Measurements from ENCODE around the gene NDUFA8.

The NDUFA8 gene

DNA sequence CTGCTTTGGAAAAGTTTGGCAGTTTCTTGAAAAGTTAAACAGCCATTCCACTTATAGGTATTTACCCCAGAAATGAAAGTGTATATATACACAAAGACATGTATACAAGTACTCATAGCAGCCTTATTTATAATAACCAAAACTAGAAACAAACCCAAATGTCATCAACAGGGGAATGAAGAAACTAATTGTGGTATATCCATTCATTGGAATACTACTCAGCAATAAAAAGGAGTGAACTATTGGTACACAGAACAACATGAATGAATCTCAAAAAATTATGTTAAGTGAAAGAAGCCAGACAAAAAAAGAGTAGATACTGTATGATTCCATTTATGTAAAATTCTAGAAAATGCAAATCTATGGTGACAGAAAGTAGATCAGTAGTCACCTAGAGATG lies 2.8 kb upstream of the NDUFA8 start:
- no peak overlapping the region for H3K27ac ChIP-seq
- ChIA-PET CTCF (no interaction called here), POLR2A (ENCODE audit: low non-redundant PET) (no interaction called here)
- DNase-seq (ENCODE audit: low spot score), result no peak
- TF ChIP-seq, protein P1, sequence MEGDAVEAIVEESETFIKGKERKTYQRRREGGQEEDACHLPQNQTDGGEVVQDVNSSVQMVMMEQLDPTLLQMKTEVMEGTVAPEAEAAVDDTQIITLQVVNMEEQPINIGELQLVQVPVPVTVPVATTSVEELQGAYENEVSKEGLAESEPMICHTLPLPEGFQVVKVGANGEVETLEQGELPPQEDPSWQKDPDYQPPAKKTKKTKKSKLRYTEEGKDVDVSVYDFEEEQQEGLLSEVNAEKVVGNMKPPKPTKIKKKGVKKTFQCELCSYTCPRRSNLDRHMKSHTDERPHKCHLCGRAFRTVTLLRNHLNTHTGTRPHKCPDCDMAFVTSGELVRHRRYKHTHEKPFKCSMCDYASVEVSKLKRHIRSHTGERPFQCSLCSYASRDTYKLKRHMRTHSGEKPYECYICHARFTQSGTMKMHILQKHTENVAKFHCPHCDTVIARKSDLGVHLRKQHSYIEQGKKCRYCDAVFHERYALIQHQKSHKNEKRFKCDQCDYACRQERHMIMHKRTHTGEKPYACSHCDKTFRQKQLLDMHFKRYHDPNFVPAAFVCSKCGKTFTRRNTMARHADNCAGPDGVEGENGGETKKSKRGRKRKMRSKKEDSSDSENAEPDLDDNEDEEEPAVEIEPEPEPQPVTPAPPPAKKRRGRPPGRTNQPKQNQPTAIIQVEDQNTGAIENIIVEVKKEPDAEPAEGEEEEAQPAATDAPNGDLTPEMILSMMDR (conservative IDR thresholded peaks at IDR 0.05; ENCODE audit: low read depth), result no peak

DNA sequence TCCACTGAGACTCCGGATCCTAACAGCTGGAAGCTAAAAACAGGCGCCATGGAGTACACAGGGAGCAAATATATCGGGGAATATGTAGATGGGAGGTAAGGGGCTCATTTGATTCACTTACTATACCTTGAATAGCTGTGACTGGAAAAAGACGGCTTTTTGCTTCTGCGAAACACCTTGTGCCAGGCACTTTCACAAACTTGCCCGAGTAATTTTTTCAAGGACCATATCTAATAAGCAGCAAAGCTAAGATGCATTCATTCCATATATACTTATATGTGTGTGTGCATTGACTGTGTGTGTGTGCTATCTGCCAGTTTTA lies 307 bp upstream of the NDUFA8 start:
- POLR2A ChIA-PET (ENCODE audit: low non-redundant PET), result no interaction called here
- TF ChIP-seq, protein P1 (conservative IDR thresholded peaks at IDR 0.05; ENCODE audit: low read depth), result no peak
- CTCF ChIA-PET, result interaction anchor here (0.5 to 1.6 kb wide), 5 partner anchors 15 to 61 kb away, joined by 3 to 6 read pairs (median 3); no protein-coding TSS in a partner anchor
- no peak overlapping the region; the same call in 1 of the 2 replicates for H3K27ac ChIP-seq
- DNase-seq (ENCODE audit: low spot score), result no peak

DNA sequence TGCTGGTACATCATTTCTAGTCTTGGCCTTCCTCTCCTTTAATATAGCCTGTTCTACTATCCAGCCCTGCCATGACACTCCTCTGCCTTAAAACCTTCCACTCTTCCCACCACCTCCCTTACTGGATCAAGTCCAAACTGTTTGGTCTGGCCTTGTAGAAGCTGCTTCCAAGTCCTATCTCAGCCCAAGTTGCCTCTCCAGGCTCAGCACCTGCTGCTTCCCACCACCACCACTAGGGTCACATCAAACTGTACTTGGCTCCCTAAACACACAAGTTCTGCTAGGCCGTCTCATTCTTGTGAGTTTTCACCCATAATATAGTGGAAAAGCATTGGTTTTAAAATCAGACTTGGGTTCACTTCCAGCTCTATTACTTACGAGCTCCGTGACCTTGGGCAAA lies 1.4 kb downstream of the NDUFA8 start:
- TF ChIP-seq, protein P1 (conservative IDR thresholded peaks at IDR 0.05; ENCODE audit: low read depth), result peak; percentile 53
- H3K27ac ChIP-seq, result no peak overlapping the region
- DNase-seq (ENCODE audit: low spot score), result peak; percentile 69
- ChIA-PET POLR2A (ENCODE audit: low non-redundant PET) (no interaction called here), CTCF (interaction anchor here (0.6 to 1.4 kb wide), 8 partner anchors 12 to 656 kb away, joined by 3 to 8 read pairs (median 4); no protein-coding TSS in a partner anchor)

DNA sequence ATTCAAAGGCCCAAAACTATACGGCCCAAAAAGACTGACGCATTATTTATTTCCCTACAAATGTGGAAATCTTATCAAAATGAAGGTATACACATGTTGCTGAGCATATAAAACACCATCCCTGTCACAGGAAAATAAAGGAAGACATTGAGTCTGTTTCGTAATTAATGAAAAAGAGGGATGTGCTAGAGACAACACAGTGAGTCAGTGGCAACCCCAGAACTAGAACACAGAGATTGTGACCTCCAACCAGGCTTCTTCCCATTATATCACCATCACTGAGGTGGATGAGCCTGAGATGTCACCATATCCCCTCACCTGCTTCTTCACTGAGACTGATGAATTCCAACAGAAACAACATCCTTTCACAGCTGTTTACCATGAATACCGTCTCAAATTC lies 3.8 kb downstream of the NDUFA8 start:
- TF ChIP-seq, protein P1 (conservative IDR thresholded peaks at IDR 0.05; ENCODE audit: low read depth), result no peak
- ChIA-PET POLR2A (ENCODE audit: low non-redundant PET) (no interaction called here), CTCF (interaction anchor here (0.6 to 1.0 kb wide), 2 partner anchors 33 to 46 kb away, joined by 3 read pairs; no protein-coding TSS in a partner anchor)
- DNase-seq (ENCODE audit: low spot score), result no peak
- no peak overlapping the region for H3K27ac ChIP-seq

DNA sequence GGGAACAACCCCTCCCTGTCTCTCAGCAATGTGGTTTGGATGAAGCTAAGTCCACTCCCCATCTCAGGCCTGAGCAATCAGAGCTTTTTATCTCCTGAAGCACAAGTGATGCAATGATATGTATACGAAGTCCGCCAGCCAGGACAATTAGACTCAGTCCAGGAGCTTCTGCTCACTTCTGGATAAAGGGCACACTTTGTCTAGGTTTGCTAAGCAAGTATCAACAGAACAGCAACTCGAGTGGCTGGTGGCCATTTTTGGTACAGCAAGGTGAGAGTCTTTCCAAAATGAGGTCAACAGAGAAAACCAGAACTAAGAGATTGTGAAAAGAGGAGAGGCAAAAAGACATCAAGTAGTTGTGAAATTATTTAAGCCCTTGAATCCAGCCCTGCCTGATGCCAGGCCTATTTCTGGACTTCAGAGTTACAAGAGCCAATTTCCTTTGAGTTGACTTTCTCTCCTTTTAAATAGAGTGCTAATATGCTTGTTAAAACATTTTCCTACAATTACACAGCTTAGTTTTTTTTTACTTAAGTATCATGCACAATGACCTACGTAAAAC lies 8.2 kb downstream of the NDUFA8 start:
- no peak overlapping the region for H3K27ac ChIP-seq
- DNase-seq (ENCODE audit: low spot score), result no peak
- POLR2A ChIA-PET (ENCODE audit: low non-redundant PET), result no interaction called here
- CTCF ChIA-PET, result interaction anchor here (0.6 to 1.6 kb wide), 4 partner anchors 9 to 1977 kb away, joined by 3 to 6 read pairs (median 3); no protein-coding TSS in a partner anchor
- TF ChIP-seq, protein P1 (conservative IDR thresholded peaks at IDR 0.05; ENCODE audit: low read depth), result no peak

DNA sequence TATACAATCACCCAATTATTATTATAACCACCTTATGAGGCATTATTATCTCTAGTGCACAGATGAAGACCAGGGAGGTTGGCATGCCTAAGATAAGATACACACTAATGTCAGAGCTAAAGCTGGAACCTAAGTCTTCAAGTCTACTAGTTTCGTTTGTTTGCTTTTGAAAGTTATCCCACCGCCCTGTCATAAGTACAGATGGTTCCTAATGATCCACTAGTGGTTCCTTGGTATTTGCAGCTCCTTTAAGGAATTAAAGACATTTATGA lies 14.1 kb downstream of the NDUFA8 start:
- H3K27ac ChIP-seq, result no peak overlapping the region
- ChIA-PET CTCF (interaction anchor here (0.6 to 2.7 kb wide), 8 partner anchors 12 to 1493 kb away, joined by 3 to 8 read pairs (median 4); partner anchors contain the start of genes MORN5 and NDUFA8), POLR2A (ENCODE audit: low non-redundant PET) (no interaction called here)
- DNase-seq (ENCODE audit: low spot score), result no peak
- TF ChIP-seq, protein P1 (conservative IDR thresholded peaks at IDR 0.05; ENCODE audit: low read depth), result no peak

Data from RWPE1 (cell line).